DOHH2 (cell line): Measurements from ENCODE around the gene QPCTL.

Experiments used
- H3F3A ChIP-seq: fragments of 200-600 bp; sonication (generic), shearing (Covaris generic); 2 replicates; pipeline ENCODE4 v1.6.0; 2016; ENCODE audit warnings: antibody characterized with exemption, mild to moderate bottlenecking; ENCODE audit not compliant: control insufficient read depth, insufficient read depth
- H3K27ac ChIP-seq: fragments of 200-600 bp; sonication (generic); 2 replicates; pipeline ENCODE4 v1.5.1; 2014; ENCODE audit warnings: low read depth, mild to moderate bottlenecking, low read length, moderate library complexity
- H3K27me3 ChIP-seq: fragments of 200-600 bp; sonication (generic); 2 replicates; pipeline ENCODE4 v1.6.1; 2014; ENCODE audit warnings: mild to moderate bottlenecking, low read length, mixed read lengths; ENCODE audit not compliant: control insufficient read depth
- H3K36me3 ChIP-seq: fragments of 200-600 bp; sonication (generic); 2 replicates; pipeline ENCODE4 v1.6.1; 2014; ENCODE audit warnings: mild to moderate bottlenecking, low read length, moderate library complexity, mixed read lengths; ENCODE audit not compliant: control insufficient read depth
- H3K4me1 ChIP-seq: fragments of 200-600 bp; sonication (generic); 2 replicates; pipeline ENCODE4 v1.6.1; 2014; ENCODE audit warnings: mild to moderate bottlenecking, low read length, mixed read lengths; ENCODE audit not compliant: control insufficient read depth
- H3K4me2 ChIP-seq: fragments of 200-600 bp; sonication (generic); 2 replicates; pipeline ENCODE4 v1.6.0; 2014; ENCODE audit warnings: mild to moderate bottlenecking, low read length, moderate library complexity
- H3K4me3 ChIP-seq: fragments of 200-600 bp; sonication (generic); 2 replicates; pipeline ENCODE4 v1.5.1; 2014; ENCODE audit warnings: mild to moderate bottlenecking, low read length, mixed read lengths
- H3K79me2 ChIP-seq: fragments of 200-600 bp; sonication (generic); 2 replicates; pipeline ENCODE4 v1.6.1; 2014; ENCODE audit warnings: mild to moderate bottlenecking, low read length, mixed read lengths; ENCODE audit not compliant: control insufficient read depth
- H3K9me2 ChIP-seq: fragments of 200-600 bp; sonication (generic); replicated peaks from 2 replicates; pipeline ENCODE4 v1.6.1; 2014; ENCODE audit warnings: mild to moderate bottlenecking, low read length, mixed read lengths; ENCODE audit not compliant: control insufficient read depth
- H3K9me3 ChIP-seq: fragments of 200-600 bp; sonication (generic); 2 replicates; pipeline ENCODE4 v1.6.1; 2014; ENCODE audit warnings: antibody characterized with exemption, low read length, mixed read lengths; ENCODE audit not compliant: control insufficient read depth, insufficient read depth
- H4K20me1 ChIP-seq: fragments of 200-600 bp; sonication (generic); 2 replicates; pipeline ENCODE4 v1.6.0; 2014; ENCODE audit warnings: low read depth, mild to moderate bottlenecking, antibody characterized with exemption, low read length, moderate library complexity; ENCODE audit not compliant: control insufficient read depth, insufficient read depth
- EZH2phosphoT487 ChIP-seq: fragments of 200-600 bp; sonication (generic); IDR thresholded peaks from 2 replicates; pipeline ENCODE4 v1.6.1; 2017; ENCODE audit warnings: borderline replicate concordance, mild to moderate bottlenecking, antibody characterized with exemption, low read length, moderate library complexity, mixed read lengths
- TF ChIP-seq, protein P1 (sequence below): fragments of 200-600 bp; sonication (generic); IDR thresholded peaks from one replicate; pipeline ENCODE4 v1.5.1; 2014; ENCODE audit warnings: antibody characterized with exemption, mild to moderate bottlenecking, low read depth, low read length; ENCODE audit not compliant: poor library complexity, severe bottlenecking

The QPCTL gene

GRCh38 chr19:45715139-45715538, 22.7 kb downstream of the QPCTL start:
- no peaks in the 10 kb centered on the region for H3K9me3 ChIP-seq
- H3K4me1 ChIP-seq, result peaks cover 36% of the 10 kb centered on the region
- H3K27ac ChIP-seq, result no peak overlapping the region
- no peak overlapping the region for H3K4me3 ChIP-seq
- no peaks in the 10 kb centered on the region for H3K9me2 ChIP-seq
- peaks cover 10% of the 10 kb centered on the region for H3F3A ChIP-seq
- H3K79me2 ChIP-seq, result peaks cover 79% of the 10 kb centered on the region
- H3K36me3 ChIP-seq, result peaks cover 32% of the 10 kb centered on the region
- H3K27me3 ChIP-seq, result no peaks in the 10 kb centered on the region
- H3K4me2 ChIP-seq, result peak overlapping the region; percentile 68; the same call in 1 of the 2 replicates
- H4K20me1 ChIP-seq, result no peaks in the 10 kb centered on the region
- TF ChIP-seq, protein P1, sequence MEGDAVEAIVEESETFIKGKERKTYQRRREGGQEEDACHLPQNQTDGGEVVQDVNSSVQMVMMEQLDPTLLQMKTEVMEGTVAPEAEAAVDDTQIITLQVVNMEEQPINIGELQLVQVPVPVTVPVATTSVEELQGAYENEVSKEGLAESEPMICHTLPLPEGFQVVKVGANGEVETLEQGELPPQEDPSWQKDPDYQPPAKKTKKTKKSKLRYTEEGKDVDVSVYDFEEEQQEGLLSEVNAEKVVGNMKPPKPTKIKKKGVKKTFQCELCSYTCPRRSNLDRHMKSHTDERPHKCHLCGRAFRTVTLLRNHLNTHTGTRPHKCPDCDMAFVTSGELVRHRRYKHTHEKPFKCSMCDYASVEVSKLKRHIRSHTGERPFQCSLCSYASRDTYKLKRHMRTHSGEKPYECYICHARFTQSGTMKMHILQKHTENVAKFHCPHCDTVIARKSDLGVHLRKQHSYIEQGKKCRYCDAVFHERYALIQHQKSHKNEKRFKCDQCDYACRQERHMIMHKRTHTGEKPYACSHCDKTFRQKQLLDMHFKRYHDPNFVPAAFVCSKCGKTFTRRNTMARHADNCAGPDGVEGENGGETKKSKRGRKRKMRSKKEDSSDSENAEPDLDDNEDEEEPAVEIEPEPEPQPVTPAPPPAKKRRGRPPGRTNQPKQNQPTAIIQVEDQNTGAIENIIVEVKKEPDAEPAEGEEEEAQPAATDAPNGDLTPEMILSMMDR, result no peak
- no peak for TF ChIP-seq EZH2phosphoT487

DNA sequence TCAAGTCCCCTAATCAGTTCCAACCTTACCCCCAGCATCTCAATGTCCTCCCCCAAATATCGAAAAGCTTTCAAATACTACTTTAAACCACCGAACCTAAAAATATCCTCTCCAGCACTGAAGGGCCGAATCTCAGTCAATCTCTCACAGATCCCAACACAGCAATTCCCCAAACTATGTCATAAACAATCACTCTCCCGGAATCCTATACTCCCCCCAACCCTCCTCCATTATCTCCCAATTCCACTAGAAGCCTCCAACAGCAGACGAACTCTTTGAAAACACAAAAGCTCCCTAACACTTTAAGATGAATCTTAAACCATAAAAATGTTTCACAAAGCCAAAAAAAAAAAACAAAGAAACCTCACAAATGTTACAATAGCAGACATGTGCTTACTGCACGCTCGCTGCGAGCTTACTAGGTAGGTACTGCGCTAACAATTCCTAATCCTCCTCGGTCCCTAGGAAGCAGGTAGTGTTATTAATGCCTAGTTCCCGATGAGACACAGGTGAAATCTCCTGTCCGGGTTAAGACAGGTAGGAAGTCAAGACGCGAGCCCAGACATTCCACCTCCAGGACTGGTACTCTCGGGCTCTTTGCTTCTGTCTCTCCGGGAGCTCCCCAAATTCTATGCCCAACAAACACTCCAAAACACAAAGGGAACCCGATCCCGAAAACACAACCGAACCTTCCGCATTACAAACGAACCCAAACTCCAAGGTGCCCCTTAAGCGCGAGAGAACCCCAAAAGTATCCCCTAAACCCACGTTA, 24.1 kb downstream of the QPCTL start:
- Histone ChIP-seq H3K4me3 (peak overlapping the region; percentile 82), H4K20me1 (no peaks in the 10 kb centered on the region), H3K27me3 (no peaks in the 10 kb centered on the region), H3K4me1 (peaks cover 24% of the 10 kb centered on the region), H3F3A (peaks cover 5% of the 10 kb centered on the region; the same call in 1 of the 2 replicates), H3K9me3 (no peaks in the 10 kb centered on the region), H3K36me3 (peaks cover 25% of the 10 kb centered on the region), H3K27ac (peak overlapping the region; percentile 47), H3K4me2 (peak overlapping the region; percentile 68), H3K79me2 (peaks cover 66% of the 10 kb centered on the region), H3K9me2 (no peaks in the 10 kb centered on the region)
- TF ChIP-seq, protein P1, result peak; percentile 27
- no peak for TF ChIP-seq EZH2phosphoT487

DNA sequence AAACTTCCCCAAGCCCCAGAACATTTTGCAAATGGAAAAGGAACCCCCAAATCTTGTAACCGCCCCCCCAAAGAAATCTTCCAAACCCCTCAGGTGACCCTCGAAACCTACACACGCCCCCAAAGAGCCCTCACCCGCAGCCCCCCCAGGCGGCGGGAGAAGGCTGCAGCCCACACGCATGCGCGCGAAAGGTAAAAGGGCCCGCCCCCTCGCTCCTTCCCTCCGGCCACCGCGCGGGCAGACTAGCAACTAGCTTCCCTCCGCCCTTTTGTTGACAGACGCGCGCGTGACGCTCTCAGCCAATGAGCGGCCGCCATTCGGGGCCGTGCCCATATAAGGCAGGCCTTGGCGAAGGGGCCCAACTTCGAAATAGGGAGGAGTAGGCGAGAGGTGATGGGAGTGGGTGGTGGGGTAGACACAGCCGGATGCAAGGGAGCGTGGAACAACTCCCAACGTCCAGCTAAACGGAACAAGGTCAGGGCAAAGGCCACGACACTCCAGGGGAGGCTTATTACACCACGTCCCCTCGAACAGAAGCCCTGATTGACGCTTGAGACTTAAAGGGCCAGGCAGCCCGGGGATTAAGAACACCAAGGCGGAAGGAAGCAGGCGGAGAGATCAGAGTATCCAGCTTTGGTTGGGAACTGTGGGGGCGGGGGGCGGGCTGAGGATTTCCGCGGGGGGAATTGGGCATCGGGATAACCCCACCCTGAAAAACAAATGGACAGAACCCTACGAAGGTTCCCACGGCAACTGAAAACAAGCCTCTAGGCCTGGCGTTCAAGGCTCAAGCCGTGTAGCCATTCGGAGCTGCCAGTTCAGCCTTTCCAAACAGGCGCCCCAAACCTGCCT, 24.9 kb downstream of the QPCTL start:
- H3K79me2 ChIP-seq, result peaks cover 60% of the 10 kb centered on the region

More for the DNA sequence above, 24.9 kb downstream of the QPCTL start:
- Histone ChIP-seq H4K20me1 (no peaks in the 10 kb centered on the region), H3K4me2 (peak overlapping the region; percentile 92), H3K27ac (peak overlapping the region; percentile 58), H3K4me3 (peak overlapping the region; percentile 82), H3K9me3 (no peaks in the 10 kb centered on the region), H3K4me1 (peaks cover 22% of the 10 kb centered on the region), H3K9me2 (no peaks in the 10 kb centered on the region), H3K27me3 (no peaks in the 10 kb centered on the region), H3K36me3 (peaks cover 17% of the 10 kb centered on the region), H3F3A (peaks cover 5% of the 10 kb centered on the region; the same call in 1 of the 2 replicates)
- TF ChIP-seq EZH2phosphoT487, result no peak
- TF ChIP-seq, protein P1, result no peak
